ENCODE measurements around the gene GAL3ST1. TPM values are rescaled to one million over a fixed set of nuclear protein-coding genes. Genes with fewer than 3 reads are reported as not detected.
"Not testable (repeated sequence)": the region's sequence is repeated elsewhere in the genome, so short reads cannot be mapped to it uniquely, and the experiment has no call there.

The GAL3ST1 gene
- polyA plus RNA-seq, 4 donors: 25.3 to 42.8 (median 27.1) TPM

DNA sequence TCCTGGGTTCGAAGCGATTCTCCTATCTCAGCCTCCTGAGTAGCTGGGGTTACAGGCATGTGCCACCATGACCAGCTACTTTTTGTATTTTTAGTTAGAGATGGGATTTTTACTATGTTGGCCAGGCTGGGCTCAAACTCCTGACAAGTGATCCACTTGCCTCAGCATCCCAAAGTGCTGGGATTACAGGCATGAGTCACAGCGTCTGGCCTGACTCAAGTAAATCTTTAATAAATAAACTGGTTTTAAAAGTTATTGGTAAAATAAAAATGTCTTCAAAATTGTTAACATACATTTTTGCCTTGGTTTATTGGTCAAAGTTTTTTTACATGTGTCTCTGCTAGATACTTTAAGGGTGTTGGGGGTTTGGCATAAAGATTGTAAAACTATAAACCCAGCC is 24.5 kb upstream of the GAL3ST1 start:
- no peak for DNase-seq (ENCODE audit: low read depth in 4 of 4, low spot score in 3 of 4)

DNA sequence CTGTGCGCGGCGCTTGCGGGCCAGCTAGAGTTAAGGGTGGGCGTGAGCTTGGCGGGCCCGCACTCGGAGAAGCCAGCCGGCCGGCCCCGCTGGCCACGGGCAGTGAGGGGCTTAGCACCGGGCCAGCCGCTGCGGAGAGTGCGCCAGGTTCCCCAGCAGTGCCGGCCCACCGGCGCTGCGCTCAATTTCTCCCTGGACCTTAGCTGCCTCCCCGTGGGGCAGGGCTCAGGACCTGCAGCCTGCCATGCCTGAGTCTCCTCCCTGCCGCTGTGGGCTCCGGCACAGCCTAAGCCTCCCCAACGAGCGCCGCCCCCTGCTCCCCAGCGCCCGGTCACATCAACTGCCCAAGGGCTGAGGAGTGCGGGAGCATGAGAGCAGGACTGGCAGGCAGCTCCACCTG is 22.4 kb upstream of the GAL3ST1 start:
- no peak for DNase-seq (ENCODE audit: low read depth in 4 of 4, low spot score in 3 of 4)

DNA sequence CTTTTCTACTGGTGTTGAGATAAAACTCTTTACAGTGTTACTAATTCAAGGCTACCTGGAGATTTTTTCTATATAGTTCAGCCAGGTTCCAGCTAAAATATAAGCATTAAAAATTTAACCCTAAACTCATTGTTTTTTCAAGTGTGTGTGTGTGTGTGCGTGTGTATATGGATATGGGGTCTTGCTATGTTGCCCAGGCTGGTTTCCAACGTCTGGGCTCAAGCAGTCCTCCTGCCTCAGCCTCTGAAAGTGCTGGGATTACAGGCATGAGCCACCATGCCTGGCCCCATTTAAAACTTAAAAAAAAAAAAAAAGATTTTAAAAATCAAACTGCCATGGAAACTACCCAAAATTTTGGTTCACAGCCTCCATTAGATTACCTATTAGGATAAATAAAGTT is 21.7 kb upstream of the GAL3ST1 start:
- DNase-seq (ENCODE audit: low read depth in 4 of 4, low spot score in 3 of 4): no peak

DNA sequence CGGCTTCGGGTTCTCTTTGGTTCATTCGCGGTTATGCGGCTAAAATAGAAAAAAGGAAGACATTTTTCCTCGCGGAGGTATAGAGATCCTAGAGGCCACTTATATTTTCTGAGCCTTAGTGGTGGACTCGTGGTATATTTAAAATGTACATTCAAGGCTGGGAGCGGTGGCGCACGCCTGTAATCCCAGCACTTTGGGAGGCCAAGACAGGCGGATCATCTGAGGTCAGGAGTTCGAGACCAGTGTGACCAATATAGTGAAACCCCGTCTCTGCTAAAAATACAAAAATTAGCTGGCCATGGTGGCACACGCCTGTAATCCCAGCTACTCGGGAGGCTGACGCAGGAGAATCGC is 17.9 kb upstream of the GAL3ST1 start:
- DNase-seq (ENCODE audit: low read depth in 4 of 4, low spot score in 3 of 4): not testable (repeated sequence)

DNA sequence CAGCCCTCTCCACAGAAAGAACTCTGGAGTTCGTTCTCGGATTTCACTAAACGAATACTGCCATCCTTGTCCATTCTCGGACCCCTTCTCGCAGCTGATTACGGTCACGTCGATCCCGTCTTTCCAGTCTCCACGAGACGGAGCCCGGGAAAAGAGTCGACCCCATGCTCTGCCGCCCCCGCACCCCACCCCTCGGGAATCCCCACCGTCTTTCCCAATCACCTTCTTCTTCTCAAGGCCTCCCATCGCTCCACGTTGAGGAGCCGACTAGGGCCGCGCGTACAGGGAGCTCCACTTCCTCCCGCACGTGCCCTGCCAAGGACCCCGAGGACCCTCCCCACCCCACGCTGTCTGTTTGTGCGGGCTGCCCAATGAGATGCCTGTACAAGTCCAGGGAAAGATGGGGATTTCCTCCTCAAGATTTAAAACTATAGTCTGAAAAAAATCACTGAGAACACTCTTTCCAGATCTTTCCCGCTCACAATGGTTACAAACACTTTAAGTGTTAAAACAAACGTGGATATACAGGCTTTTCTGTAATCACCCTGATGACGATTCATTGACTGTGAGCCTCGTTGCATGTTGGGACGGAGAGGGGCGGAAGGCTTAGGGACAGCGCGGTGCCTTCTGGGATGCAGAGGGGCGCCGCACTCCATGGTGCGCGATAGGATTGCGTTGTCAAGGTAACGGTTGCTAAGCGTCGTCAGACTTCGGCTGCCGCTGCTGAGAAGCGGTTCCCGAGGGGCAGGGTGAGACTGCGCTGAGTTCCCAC is 17.3 kb upstream of the GAL3ST1 start, which contains the start of gene PES1:
TSS of gene PES1 (minus strand) at position 323 of the 772 bp plus-strand sequence. CDS start at position 246, 77 bp downstream.
- DNase-seq (ENCODE audit: low read depth in 4 of 4, low spot score in 3 of 4): peak; percentile 96 to 98 (median 97)

DNA sequence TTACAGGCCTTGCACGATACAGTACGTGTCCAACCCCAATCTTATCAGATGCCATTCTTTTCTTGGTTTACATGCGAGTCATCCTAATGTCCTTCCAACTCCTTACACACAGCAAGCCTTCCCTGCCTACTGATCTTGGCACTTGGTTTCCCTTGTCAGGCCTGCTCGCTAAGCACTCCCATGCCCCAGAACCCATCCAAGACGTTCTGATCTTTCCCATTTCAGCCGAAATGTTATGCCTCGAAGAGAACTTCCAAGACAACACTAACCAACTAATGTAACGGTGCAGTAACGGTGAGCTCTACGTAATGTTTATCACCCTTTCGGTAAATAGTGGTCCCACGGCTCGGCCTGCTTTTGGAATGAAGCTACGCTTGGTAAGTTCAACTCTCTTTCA is 16.7 kb upstream of the GAL3ST1 start:
- no peak for DNase-seq (ENCODE audit: low read depth in 4 of 4, low spot score in 3 of 4)

DNA sequence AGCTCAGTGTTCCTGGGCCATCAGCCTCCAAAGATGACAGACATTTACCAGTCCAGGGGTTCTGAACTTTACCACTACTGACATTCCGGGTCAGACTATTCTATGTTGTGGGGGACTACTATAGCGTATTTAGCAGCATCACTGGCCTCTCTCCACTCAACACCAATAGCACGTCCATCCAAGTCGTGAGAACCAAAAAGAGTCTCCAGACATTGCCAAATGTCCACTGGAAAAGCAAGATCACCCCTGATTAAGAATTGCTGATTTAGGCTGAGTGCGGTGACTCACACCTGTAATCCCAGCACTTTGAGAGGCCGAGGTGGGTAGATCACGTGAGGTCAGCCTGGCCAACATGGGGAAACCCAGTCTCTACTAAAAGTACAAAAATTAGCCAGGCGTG is 11.9 kb upstream of the GAL3ST1 start:
- no peak for DNase-seq (ENCODE audit: low read depth in 4 of 4, low spot score in 3 of 4)

DNA sequence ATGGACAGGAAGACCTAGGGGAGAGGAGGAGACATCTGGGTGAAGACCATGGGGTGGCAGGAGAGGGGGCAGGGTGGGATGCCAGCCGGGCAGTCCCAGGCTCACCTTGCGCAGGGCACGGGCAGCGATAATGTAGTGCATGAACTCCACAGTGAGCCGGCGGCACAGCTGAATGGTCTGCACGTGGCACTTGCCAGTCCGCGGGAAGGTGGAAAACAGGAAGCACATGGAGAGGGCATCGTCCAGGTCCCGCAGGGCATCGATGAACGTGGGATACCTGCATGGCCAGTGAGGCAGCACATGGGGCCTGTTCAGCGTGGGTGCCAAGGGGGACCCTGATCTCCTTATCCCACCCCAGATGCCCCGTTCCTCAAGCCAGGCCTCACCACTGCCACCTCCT is 10.0 kb upstream of the GAL3ST1 start:
- no peak for DNase-seq (ENCODE audit: low read depth in 4 of 4, low spot score in 3 of 4)

DNA sequence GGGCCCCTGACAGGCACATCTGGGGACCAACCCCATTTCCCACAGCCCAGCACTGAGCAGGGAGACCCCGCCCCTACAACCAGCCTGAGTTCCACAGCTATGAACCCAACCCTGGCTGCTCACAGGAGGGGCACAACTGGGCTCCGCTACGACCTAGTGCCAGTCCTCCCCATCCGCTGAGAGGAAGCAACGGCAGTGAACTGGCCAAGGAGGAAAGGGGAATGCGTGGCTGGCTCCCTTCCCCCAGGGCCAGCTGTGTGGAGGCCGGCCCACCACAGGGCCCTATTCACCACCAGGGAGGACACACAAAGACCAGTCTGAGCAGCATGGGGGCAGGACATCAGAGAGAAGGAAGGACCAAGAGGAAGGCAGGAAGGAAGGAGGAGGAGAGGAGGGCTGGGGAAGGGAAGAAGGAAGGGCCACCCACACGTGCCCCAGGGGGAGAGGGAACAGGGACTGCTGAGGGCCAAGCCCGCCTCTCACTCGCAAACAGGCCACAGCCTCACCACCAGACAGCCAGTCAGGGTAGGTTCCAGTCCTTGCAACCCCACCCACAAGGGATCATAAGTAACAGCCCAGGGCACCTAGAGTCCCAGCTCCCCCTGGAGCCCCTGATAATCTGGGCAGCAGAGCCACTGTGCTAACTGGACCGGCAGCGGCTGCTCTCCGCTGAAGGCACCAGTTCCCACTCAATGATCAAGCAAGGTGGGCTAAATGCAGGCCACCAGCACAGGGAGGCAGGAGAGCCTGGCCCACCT is 8.5 kb upstream of the GAL3ST1 start:
- DNase-seq (ENCODE audit: low read depth in 4 of 4, low spot score in 3 of 4): no peak

DNA sequence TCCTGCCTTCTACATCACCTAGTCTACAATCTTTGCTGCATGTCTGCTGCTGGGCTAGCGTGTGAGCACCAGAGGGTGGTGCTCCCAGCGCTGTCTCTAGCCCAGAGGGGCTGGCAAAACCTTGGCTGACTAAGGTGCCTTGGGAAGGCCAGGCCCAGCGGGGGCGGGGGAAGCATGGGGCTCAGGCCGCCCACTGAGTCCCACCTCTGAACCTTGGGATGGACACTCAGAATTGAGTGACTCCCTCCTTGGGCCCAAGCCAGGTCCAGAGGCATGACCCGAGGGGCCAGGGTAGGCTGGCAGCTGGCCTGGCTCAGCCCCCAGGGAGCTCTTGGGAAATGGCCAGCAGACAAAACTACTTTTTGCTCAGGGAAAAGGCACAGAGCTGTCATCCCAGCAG is 7.6 kb upstream of the GAL3ST1 start:
- no peak for DNase-seq (ENCODE audit: low read depth in 4 of 4, low spot score in 3 of 4)

DNA sequence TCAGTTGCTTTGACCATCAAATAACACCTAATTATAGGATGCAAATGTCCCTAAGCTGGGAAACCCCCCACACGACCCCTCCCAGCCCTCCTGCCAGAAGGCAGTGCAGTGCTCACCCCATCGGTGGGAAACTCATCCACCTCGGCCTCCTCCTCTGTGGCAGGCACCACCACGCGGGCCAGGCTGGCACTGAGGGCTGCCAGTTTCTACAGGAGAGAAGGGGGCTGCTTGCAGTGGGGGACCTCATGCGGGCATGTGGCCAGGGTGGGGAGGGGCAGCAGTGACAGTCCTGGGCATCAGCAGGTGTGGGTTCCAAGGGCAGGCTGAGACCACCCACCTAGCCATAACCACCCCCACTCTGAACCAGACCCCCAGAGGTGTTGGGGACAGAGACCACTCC is 6.4 kb upstream of the GAL3ST1 start:
- no peak for DNase-seq (ENCODE audit: low read depth in 4 of 4, low spot score in 3 of 4)

DNA sequence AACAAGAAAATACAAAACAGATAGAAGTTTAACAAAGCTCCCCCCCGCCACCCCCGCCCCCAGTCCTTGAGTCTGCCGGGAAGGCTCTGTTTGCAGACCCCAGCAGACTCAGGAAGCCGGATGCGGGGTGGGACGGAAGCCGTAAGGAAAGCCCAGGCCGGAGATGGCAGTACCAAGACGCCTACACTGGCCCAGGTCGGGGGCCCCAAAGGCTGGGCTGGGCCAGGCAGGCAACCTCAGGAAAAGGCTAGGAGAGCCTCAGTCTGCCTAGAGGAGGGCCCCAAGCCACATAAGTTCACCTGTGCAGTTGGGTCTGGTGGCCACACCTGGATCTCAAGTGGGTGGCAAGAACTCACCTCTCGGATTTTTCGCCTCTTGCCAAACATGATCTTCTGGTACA is 4.0 kb upstream of the GAL3ST1 start:
- no peak for DNase-seq (ENCODE audit: low read depth in 4 of 4, low spot score in 3 of 4)

DNA sequence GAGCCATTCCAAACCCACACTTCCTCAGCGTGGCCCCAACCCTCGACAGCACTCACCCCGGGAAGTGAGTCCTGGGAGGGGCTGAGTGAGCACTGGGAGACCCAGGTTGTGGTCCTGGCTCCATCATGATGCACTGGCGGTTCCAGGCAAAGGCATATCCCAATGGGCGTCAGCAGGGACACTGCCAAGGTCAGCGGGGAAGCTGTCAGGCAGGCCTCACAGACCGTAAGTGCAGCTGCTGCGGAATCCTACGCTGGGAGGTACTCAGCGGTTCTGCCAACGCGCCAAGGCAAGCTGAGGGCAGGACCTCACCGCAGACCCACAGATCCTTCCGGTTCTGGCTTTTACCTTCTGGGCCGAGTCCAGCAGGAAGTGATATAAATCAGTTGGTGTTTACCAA is 1.4 kb upstream of the GAL3ST1 start:
- no peak for DNase-seq (ENCODE audit: low read depth in 4 of 4, low spot score in 3 of 4)

DNA sequence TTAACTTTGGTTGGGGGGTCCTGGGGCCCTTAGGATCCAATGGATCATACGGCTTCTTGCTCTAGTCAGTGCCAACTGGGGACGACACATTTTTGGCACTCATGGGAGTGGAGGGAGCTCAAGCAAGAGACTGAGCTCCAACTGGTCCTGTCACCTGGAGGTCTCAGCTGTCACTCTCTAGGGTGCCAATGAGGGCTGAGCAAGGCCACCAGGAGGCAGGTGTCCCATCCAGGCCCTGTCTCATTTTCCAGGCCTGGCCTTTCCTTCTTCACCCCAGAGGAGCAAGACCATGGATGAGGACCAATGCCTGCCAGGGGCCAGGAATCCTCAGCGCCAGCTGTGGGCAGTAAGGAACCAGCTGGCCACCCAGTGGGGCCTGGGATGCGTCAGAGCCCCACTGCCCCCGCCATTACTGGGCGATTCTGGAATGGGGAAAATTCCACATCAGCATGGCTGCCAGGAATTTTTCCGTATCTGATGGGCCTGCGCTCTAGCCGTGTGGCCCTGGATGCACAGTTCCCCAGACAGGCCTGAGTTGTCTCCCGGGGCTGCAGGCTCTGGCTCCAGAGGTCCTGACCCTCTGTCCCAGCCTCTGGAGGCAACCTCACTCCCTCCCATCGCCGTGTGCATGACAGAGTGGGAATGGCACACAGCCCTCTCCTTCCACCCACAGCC is 669 bp upstream of the GAL3ST1 start:
- DNase-seq (ENCODE audit: low read depth in 4 of 4, low spot score in 3 of 4): no peak

DNA sequence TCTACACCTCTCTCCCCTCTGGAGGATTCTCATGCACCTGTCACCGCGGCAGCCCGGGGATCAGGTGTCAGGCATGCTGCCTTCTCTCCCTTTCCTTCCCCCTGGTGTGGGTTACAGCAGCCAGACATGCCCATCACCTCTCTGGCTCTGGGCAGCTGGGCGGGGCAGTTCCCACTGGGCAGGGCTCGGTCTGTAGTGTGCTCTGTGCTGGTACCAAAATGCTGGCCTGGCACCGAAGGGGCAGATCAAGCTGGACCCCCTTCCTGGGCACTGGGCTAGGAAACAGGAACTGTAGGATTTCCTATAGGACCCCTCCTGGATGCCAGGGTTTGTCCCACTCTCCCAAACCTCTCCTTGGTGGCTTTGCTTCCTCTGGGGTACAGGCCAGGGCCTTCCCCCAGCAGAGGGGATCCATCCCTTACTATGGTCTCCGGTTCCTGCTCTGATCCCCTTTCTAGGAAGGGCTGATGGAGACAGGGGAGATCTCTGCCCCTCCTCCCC is 821 bp downstream of the GAL3ST1 start:
- no peak for DNase-seq (ENCODE audit: low read depth in 4 of 4, low spot score in 3 of 4)

DNA sequence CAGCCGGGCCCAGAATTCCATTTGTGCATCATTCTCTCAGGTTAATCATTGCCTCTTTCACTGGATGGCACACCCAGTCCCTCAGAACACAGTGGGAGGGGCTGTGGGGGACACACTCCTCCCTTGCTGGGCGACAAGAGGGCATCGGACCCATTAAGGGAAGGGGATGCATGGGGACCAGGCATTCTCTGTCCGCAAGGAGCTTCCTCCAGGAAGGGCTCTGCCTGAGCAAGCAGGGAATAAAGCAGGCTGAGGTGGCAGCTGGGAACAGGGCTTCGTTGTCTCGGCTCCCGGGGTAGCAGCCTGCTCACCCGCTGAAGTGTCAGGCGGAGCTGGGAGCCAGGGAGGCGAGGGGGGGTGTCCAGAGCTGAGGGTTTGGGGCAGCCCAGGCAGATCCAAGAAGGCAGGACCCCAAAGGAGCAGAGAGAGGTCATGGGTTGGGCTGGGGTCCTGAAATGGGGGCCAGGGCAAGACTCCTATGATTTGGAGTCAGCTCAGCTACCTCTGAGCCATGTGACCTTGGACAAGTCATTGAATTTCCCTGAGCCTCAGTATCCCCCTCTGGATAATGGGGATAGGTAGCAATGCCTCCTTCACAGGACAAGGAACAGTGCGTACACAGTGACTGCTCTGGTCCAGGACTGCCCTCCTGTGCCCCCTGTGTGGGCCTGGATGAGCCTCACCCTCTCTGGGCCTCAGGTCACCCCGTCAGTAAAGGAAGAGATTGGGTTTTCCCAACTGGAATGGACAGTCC is 1.4 kb downstream of the GAL3ST1 start:
- no peak for DNase-seq (ENCODE audit: low read depth in 4 of 4, low spot score in 3 of 4)

DNA sequence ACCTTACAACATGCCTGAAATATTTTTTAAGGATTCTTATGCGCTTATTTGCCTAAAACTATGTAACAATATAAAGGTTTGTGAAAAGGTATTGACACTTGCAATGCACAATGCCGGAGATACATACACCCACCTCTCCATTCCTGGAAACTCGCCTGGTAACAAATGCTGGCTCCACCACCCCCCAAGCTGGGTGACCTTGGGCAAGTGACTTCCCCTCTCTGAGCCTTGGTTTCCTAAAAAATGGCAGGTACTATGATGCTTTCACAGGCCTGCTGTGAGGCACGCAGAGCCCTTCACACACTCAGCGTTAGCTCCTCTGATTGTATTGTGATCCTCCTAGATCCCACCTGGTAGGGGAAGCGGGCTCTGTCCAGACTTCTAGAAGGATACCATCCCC is 2.3 kb downstream of the GAL3ST1 start:
- no peak for DNase-seq (ENCODE audit: low read depth in 4 of 4, low spot score in 3 of 4)

DNA sequence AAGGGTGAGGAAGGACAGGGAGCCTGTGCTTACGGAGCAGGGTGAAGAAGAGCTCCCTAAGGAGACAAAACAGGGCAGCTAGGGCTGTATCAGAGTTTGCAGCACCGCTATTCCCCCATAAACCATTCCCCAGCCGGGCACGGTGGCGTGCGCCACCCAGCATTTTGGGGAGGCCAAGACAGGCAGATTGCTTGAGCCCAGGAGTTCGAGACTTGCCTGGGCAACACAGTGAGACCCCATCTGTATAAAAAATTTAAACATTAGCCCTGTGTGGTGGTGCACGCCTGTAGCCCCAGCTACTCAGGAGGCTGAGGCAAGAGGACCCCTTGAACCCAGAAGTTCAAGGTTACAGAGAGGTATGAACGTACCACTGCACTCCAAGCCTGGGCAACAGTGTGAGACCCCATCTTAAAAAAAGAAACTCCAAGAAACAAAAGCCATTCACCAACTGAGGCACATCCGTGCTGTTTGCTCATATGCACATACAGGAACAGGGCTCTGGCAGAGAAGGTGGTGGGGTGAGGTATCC is 4.7 kb downstream of the GAL3ST1 start:
- no peak for DNase-seq (ENCODE audit: low read depth in 4 of 4, low spot score in 3 of 4)

DNA sequence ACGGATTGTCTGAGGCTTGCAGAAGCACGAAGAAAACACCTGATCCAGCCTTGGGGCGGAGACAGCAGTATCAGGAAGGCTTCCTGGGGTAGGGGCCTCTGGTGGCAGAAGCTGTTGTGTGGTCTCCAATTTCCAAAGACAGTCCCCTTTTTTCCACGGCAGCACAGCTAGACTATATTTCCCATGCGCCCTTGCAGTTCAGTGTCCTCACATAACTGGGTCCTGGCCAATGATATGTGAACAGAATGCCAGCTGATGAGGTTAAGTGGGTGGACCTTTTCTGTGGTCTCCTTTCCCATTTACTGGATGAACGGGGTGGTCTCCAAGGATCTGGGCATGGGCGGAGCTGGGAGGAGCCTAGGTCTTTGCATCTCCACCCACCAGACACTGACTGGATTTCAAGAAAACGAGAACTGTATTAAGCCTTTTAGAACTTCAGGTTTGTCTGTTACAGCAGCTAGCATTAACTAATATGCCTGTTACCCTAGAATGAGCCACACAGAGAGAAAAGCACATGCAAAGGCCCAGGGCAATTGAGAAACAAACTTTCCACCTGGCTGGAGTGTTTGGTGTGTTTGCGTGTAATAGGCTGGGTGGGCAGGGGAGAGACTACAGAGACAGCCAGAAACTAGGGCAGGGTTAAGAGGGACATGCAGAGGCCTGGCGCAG is 6.2 kb downstream of the GAL3ST1 start:
- DNase-seq (ENCODE audit: low read depth in 4 of 4, low spot score in 3 of 4): no peak

DNA sequence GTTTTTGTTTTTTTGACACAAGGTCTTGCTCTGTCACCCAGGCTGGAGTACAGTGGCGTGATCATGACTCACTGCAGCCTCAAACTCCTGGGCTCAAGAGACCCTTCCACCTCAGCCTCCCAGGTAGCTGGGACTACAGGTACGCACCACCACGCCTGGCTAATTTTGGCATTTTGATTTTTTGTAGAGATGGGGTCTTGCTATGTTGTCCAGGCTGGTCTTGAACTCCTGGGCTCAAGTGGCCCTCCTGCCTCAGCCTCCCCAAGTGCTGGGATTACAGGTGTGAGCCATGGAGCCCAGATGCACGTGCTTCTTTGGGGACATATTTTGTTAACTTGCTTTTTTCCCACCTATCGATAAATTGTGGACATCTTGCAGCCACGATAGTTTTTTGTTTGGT is 7.2 kb downstream of the GAL3ST1 start:
- DNase-seq (ENCODE audit: low read depth in 4 of 4, low spot score in 3 of 4): not testable (repeated sequence)

All from right renal pelvis (tissue), 4 donors.